Osteocyte (in vitro differentiated cells): ENCODE data around the gene LYL1. TPM values are rescaled to one million over a fixed set of nuclear protein-coding genes. Genes with fewer than 3 reads are reported as not detected.

ENCODE experiments used
- total RNA-seq: library from RNA; stranded (reverse); gene quantifications from 2 replicates; pipeline ENCODE4 v1.2.1, GENCODE V29; 2021

The LYL1 gene
- total RNA-seq, 1 donor from 2014 or later, result not detected

Other genes starting within 250 kb of the LYL1 start
- gene DNASE2, start 221.4 kb downstream of the LYL1 start, total RNA-seq, result 47.3 and 57.0 TPM in 2 replicates
- not detected in 2 replicates for gene KLF1, start 215.7 kb downstream of the LYL1 start, total RNA-seq
- 23.1 and 23.8 TPM in 2 replicates for gene GCDH, start 211.7 kb downstream of the LYL1 start, total RNA-seq
- gene SYCE2, start 183.6 kb downstream of the LYL1 start, total RNA-seq, result not detected in 2 replicates
- 55.6 and 60.3 TPM in 2 replicates for gene FARSA, start 169.1 kb downstream of the LYL1 start, total RNA-seq
- gene CALR, start 164.2 kb downstream of the LYL1 start, total RNA-seq, result 1,241 and 1,304 TPM in 2 replicates
- gene RAD23A, start 157.0 kb downstream of the LYL1 start, total RNA-seq, result 81.4 and 83.1 TPM in 2 replicates
- gene GADD45GIP1, start 145.6 kb downstream of the LYL1 start, total RNA-seq, result 24.0 and 24.6 TPM in 2 replicates
- gene DAND5, start 133.3 kb downstream of the LYL1 start, total RNA-seq, result not detected in 2 replicates
- 87.0 and 93.7 TPM in 2 replicates for gene NFIX, start 107.4 kb downstream of the LYL1 start, total RNA-seq
- 37.4 and 43.1 TPM in 2 replicates for gene TRMT1, start 13.9 kb upstream of the LYL1 start, total RNA-seq
- 40.4 and 45.1 TPM in 2 replicates for gene NACC1, start 15.4 kb upstream of the LYL1 start, total RNA-seq
- gene STX10, start 47.5 kb upstream of the LYL1 start, total RNA-seq, result 48.5 and 50.5 TPM in 2 replicates
- gene IER2, start 47.6 kb upstream of the LYL1 start, total RNA-seq, result 109 and 148 TPM in 2 replicates